OCI-LY7 (cell line): ENCODE data around the gene WIZ. TPM values are rescaled to one million over a fixed set of nuclear protein-coding genes. Genes with fewer than 3 reads are reported as not detected.
A peak's percentile ranks its signal among the peaks of the same experiment; 100 is the strongest.

Source experiments
- BruUV-seq: library from RNA; stranded (reverse); fragments of 400-500 nt; replicated peaks from 2 replicates; lab custom pipeline; 2021; lab: Mats Ljungman, UMichigan
- CTCF ChIA-PET: fragments of 300-600 bp; sonication (Branson Sonifier 250); formaldehyde crosslinking; loops from one replicate; lab custom pipeline; 2022; ENCODE audit warnings: antibody characterized with exemption; ENCODE audit not compliant: unreplicated experiment; lab: Charles Lee
- POLR2A ChIA-PET: fragments of 300-600 bp; sonication (Branson Sonifier 250); formaldehyde crosslinking; loops from one replicate; lab custom pipeline; 2022; ENCODE audit warnings: antibody characterized with exemption; lab: Charles Lee
- DNase-seq: peaks from one replicate; pipeline ENCODE4 v3.0.0-alpha.2; 2015; ENCODE audit warnings: low spot score
- H2AFZ ChIP-seq: fragments of 200-600 bp; sonication (generic), shearing (Covaris generic); 2 replicates; pipeline ENCODE4 v1.6.1; 2014; ENCODE audit warnings: mild to moderate bottlenecking, antibody characterized with exemption, low read length, moderate library complexity
- H3K27ac ChIP-seq: fragments of 200-600 bp; sonication (generic); 2 replicates; pipeline ENCODE4 v1.5.1; 2014; ENCODE audit warnings: mixed run types, low read depth, mild to moderate bottlenecking, moderate library complexity, low read length, inconsistent platforms; ENCODE audit not compliant: poor library complexity, severe bottlenecking
- H3K36me3 ChIP-seq: fragments of 200-600 bp; sonication (generic); 2 replicates; pipeline ENCODE4 v1.6.1; 2014; ENCODE audit warnings: mild to moderate bottlenecking, antibody characterized with exemption, low read length, moderate library complexity, mixed read lengths; ENCODE audit not compliant: insufficient read depth
- H3K4me1 ChIP-seq: fragments of 200-600 bp; sonication (generic); 2 replicates; pipeline ENCODE4 v1.5.1; 2014; ENCODE audit warnings: mild to moderate bottlenecking, low read length; ENCODE audit not compliant: insufficient read depth, poor library complexity, severe bottlenecking
- H3K4me2 ChIP-seq: fragments of 200-600 bp; sonication (generic); 2 replicates; pipeline ENCODE4 v1.6.1; 2014; ENCODE audit warnings: mild to moderate bottlenecking, low read length
- H3K4me3 ChIP-seq: fragments of 200-600 bp; sonication (generic); 2 replicates; pipeline ENCODE4 v1.5.1; 2014; ENCODE audit warnings: mild to moderate bottlenecking, low read depth, low read length; ENCODE audit not compliant: poor library complexity, severe bottlenecking
- H3K79me2 ChIP-seq: fragments of 200-600 bp; sonication (generic); 2 replicates; pipeline ENCODE4 v1.6.1; 2016; ENCODE audit warnings: low read depth, mild to moderate bottlenecking, low read length, moderate library complexity, mixed read lengths; ENCODE audit not compliant: insufficient read depth
- H3K9me2 ChIP-seq: fragments of 200-600 bp; sonication (generic); 2 replicates; pipeline ENCODE4 v1.6.1; 2016; ENCODE audit warnings: mild to moderate bottlenecking, low read length, mixed read lengths; ENCODE audit not compliant: insufficient read depth
- H3K9me3 ChIP-seq: fragments of 200-600 bp; sonication (generic); 2 replicates; pipeline ENCODE4 v1.6.1; 2014; ENCODE audit warnings: mild to moderate bottlenecking, mixed run types, low read length, mixed read lengths
- H4K20me1 ChIP-seq: fragments of 200-600 bp; sonication (generic); 2 replicates; pipeline ENCODE4 v1.6.1; 2014; ENCODE audit warnings: mild to moderate bottlenecking, antibody characterized with exemption, low read length, moderate library complexity, mixed read lengths; ENCODE audit not compliant: insufficient read depth
- EZH2phosphoT487 ChIP-seq: fragments of 200-600 bp; sonication (generic); IDR thresholded peaks from 2 replicates; pipeline ENCODE4 v1.6.1; 2018; ENCODE audit warnings: low read depth, borderline replicate concordance, mild to moderate bottlenecking, mixed run types, antibody characterized with exemption, low read length, moderate library complexity, mixed read lengths
- intact Hi-C: fragments of 100-400 bp; cut with micrococcal nuclease; formaldehyde crosslinking; loops from one replicate; pipeline ENCODE4 v1.10.0; 2022; ENCODE audit not compliant: unreplicated experiment
- total RNA-seq, 2 experiments: library from RNA; depleted of rRNA in 1 of 2; stranded (reverse); fragments of >200 nt in 1 of 2; shearing (Covaris generic) in 1 of 2; gene quantifications; 2 replicates each; pipeline ENCODE4 v1.2.3, GENCODE V29; 2014 to 2022
- TF ChIP-seq, protein P1 (sequence below): fragments of 200-600 bp; sonication (generic); conservative IDR thresholded peaks from 2 replicates; pipeline ENCODE4 v1.5.1; 2014; ENCODE audit warnings: mild to moderate bottlenecking, antibody characterized with exemption, low read length, moderate library complexity, mixed read lengths

Gene WIZ
- total RNA-seq, 2 experiments from 2014 or later = 16.4 to 35.9 TPM

DNA sequence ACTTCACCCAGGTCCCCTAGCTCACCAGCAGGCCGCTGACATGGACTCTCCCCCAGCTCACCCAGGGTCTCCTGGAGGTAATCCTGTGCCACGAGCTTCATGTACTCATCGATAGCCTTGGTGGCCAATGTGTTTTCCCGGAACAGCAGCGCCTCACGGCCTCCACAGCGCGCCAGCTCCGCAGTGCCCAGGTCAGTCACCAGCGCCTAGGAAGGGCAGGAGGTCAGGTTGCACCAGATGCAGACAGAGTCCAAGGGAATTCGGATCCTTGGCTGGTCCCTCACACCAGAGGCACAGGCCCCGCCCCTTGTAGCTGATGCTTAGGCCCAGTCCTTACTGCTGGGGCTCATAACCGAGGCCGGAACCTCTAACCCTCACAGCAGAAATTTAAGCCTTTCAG, 6.7 kb upstream of the WIZ start:
- Histone ChIP-seq H3K79me2 (no peaks in the 10 kb centered on the region), H3K4me3 (no peak overlapping the region), H3K4me1 (no peaks in the 10 kb centered on the region), H3K9me2 (no peaks in the 10 kb centered on the region), H3K9me3 (no peaks in the 10 kb centered on the region), H3K36me3 (peaks cover 81% of the 10 kb centered on the region), H2AFZ (no peak overlapping the region), H4K20me1 (no peaks in the 10 kb centered on the region), H3K27ac (no peak overlapping the region), H3K4me2 (no peak overlapping the region)
- ChIA-PET CTCF (no interaction called here), POLR2A (no interaction called here)
- DNase-seq = no peak
- BruUV-seq = no TSS peak
- intact Hi-C loops = no loop called here
- TF ChIP-seq EZH2phosphoT487 = no peak
- TF ChIP-seq, protein P1, sequence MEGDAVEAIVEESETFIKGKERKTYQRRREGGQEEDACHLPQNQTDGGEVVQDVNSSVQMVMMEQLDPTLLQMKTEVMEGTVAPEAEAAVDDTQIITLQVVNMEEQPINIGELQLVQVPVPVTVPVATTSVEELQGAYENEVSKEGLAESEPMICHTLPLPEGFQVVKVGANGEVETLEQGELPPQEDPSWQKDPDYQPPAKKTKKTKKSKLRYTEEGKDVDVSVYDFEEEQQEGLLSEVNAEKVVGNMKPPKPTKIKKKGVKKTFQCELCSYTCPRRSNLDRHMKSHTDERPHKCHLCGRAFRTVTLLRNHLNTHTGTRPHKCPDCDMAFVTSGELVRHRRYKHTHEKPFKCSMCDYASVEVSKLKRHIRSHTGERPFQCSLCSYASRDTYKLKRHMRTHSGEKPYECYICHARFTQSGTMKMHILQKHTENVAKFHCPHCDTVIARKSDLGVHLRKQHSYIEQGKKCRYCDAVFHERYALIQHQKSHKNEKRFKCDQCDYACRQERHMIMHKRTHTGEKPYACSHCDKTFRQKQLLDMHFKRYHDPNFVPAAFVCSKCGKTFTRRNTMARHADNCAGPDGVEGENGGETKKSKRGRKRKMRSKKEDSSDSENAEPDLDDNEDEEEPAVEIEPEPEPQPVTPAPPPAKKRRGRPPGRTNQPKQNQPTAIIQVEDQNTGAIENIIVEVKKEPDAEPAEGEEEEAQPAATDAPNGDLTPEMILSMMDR = no peak

DNA sequence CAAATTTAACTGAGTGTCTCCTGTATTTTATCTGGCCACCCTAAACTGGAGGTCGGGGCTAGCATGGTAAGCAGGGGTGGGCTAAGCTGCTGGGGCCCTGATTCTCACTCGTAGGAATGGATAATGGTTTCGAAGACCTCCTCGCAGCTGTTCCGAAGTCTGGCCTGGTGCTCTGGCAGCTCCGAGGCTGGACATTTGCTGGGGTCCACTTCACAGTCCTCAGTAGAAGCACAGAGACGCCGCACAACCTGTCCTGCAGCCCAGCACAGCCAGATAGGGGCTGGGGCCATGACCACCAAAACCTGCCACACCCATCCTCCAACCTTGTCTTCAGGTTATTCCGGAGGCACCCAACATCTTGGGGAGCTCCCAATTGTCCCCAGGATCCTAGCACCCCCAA, 6.2 kb upstream of the WIZ start:
- no peak for DNase-seq
- H3K4me1 ChIP-seq = no peaks in the 10 kb centered on the region
- intact Hi-C loops = no loop called here
- no peaks in the 10 kb centered on the region for H4K20me1 ChIP-seq
- CTCF ChIA-PET = no interaction called here
- no TSS peak for BruUV-seq
- no peak overlapping the region for H3K4me3 ChIP-seq
- no peaks in the 10 kb centered on the region for H3K9me2 ChIP-seq
- TF ChIP-seq, protein P1 = no peak
- TF ChIP-seq EZH2phosphoT487 = no peak
- peaks cover 76% of the 10 kb centered on the region for H3K36me3 ChIP-seq
- no peak overlapping the region for H2AFZ ChIP-seq
- no peak overlapping the region for H3K4me2 ChIP-seq
- POLR2A ChIA-PET = no interaction called here
- no peaks in the 10 kb centered on the region for H3K9me3 ChIP-seq
- no peak overlapping the region for H3K27ac ChIP-seq
- H3K79me2 ChIP-seq = no peaks in the 10 kb centered on the region

DNA sequence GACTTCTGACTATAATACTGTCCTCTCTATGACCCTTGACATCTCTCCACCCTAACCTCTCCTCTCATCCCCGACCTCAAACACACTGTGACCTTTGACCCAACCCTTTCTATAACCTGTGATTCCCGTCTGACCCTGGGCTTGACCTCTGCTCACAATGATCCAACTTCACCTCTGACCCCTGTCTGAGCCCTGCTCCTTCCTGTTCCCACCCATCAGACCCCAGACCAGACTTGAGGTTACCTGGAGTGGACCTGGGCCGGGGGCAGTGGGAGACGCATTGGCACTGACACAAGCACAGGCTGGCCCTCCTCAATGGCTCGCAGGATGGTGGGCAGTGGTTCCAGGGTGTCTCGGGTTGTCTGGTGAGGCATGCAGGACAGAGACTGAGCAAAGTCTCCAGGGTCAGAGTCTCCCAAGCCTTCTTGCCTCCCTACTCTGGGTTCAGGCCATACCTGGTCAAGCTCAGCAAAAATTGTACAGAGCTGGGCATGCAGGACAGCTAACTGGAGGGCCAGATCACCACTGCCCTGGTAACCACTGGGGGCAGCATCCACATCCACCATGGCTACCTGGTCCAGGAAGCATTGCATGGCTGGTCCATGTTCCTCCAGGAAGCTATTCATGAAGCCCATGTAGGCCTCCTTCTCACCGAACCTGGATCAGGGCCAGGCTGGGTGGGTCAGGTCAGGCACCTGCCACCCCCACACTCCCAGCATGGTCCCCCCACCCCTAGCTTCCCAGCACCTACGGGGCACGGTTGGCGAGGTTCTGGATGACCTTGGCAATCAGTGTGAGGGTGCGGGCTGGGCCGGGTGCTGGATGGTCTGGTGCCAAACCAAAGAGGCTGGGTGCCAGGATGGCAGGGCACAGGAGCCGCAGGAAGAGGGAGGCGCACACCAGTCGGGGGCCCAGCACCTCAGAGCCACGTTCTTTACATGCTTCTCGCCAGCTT, 4.4 kb upstream of the WIZ start:
- H2AFZ ChIP-seq = no peak overlapping the region
- TF ChIP-seq, protein P1 = peak; percentile 41
- no peak for TF ChIP-seq EZH2phosphoT487
- no peak overlapping the region for H3K27ac ChIP-seq
- intact Hi-C loops = no loop called here
- ChIA-PET POLR2A (interaction anchor here (0.5 kb wide), 1 partner anchor 13 kb away, joined by 3 read pairs; no protein-coding TSS in a partner anchor), CTCF (no interaction called here)
- no peak for DNase-seq
- peaks cover 2% of the 10 kb centered on the region for H3K4me1 ChIP-seq
- H3K4me2 ChIP-seq = no peak overlapping the region
- H3K9me3 ChIP-seq = no peaks in the 10 kb centered on the region
- no peak overlapping the region for H3K4me3 ChIP-seq
- peaks cover 60% of the 10 kb centered on the region for H3K36me3 ChIP-seq
- H3K79me2 ChIP-seq = no peaks in the 10 kb centered on the region
- no peaks in the 10 kb centered on the region for H4K20me1 ChIP-seq
- H3K9me2 ChIP-seq = no peaks in the 10 kb centered on the region
- no TSS peak for BruUV-seq
